Mucosa of rectum (tissue), 2 donors: Measurements from ENCODE around the gene DNPH1.

Source experiments
- H3K27ac ChIP-seq, 2 donors: one replicate each; pipeline ENCODE4 v1.7.0; 2013; ENCODE audit warnings: inconsistent platforms in 2 of 2, low read depth in 2 of 2, low read length in 2 of 2
- H3K27me3 ChIP-seq, 2 donors: one replicate each; pipeline ENCODE4 v1.7.0; 2013; ENCODE audit warnings: low read length in 2 of 2; ENCODE audit not compliant: control insufficient read depth in 2 of 2, insufficient read depth in 2 of 2
- H3K36me3 ChIP-seq, 2 donors: one replicate each; pipeline ENCODE4 v1.7.0; 2013; ENCODE audit warnings: low read length in 2 of 2; ENCODE audit not compliant: control insufficient read depth in 2 of 2, insufficient read depth in 2 of 2
- H3K4me1 ChIP-seq, 2 donors: one replicate each; pipeline ENCODE4 v1.7.0; 2013; ENCODE audit warnings: low read length in 2 of 2, mild to moderate bottlenecking in 1 of 2; ENCODE audit not compliant: control insufficient read depth in 2 of 2, insufficient read depth in 2 of 2
- H3K4me3 ChIP-seq, 2 donors: one replicate each; pipeline ENCODE4 v1.7.0; 2013; ENCODE audit warnings: low read length in 2 of 2
- H3K9ac ChIP-seq, 2 donors: one replicate each; pipeline ENCODE4 v1.7.0; 2013; ENCODE audit warnings: low read length in 2 of 2, low read depth in 1 of 2, mild to moderate bottlenecking in 1 of 2
- H3K9me3 ChIP-seq, 2 donors: one replicate each; pipeline ENCODE4 v1.7.0; 2013; ENCODE audit warnings: low read length in 2 of 2; ENCODE audit not compliant: control insufficient read depth in 2 of 2
- donor health status: healthy.
- donor health status: Normal muscosa, but diverticular disease.

The DNPH1 gene

GRCh38 chr6:43228951-43229802 is at the start of gene DNPH1:
TSS of gene DNPH1 (minus strand) at chr6:43229481. CDS start at chr6:43229456, 25 bp downstream.
- Histone ChIP-seq H3K4me1 (peaks cover 3 to 4% of the 10 kb centered on the region in 2 donors), H3K9me3 (no peaks in the 10 kb centered on the region), H3K9ac (peak within 1 kb of the TSS; percentile 60 to 70), H3K27ac (peak within 1 kb of the TSS; percentile 52 to 61), H3K27me3 (peaks cover 0 to 3% of the 10 kb centered on the region in 2 donors), H3K4me3 (peak within 1 kb of the TSS; percentile 63 to 79), H3K36me3 (peaks cover 2 to 7% of the 10 kb centered on the region in 2 donors)

GRCh38 chr6:43278524-43279078 is 49.3 kb upstream of the DNPH1 start:
- Histone ChIP-seq H3K9ac (peak overlapping the region in 1 of 2 donors; percentile 16), H3K36me3 (no peaks in the 10 kb centered on the region), H3K27ac (peak overlapping the region; percentile 79 to 96), H3K9me3 (no peaks in the 10 kb centered on the region), H3K4me3 (peak overlapping the region in 1 of 2 donors; percentile 20), H3K4me1 (peaks cover 42 to 50% of the 10 kb centered on the region in 2 donors), H3K27me3 (no peaks in the 10 kb centered on the region)

GRCh38 chr6:43277643-43278523 is 48.6 kb upstream of the DNPH1 start:
- H3K27me3 ChIP-seq = no peaks in the 10 kb centered on the region

GRCh38 chr6:43277306-43277642 is 48.0 kb upstream of the DNPH1 start:
- no peaks in the 10 kb centered on the region for H3K27me3 ChIP-seq
- peak overlapping the region; percentile 14 to 56 for H3K9ac ChIP-seq
- H3K36me3 ChIP-seq = no peaks in the 10 kb centered on the region
- H3K9me3 ChIP-seq = no peaks in the 10 kb centered on the region
- H3K4me1 ChIP-seq = peaks cover 42 to 50% of the 10 kb centered on the region in 2 donors
- peak overlapping the region; percentile 79 to 96 for H3K27ac ChIP-seq
- H3K4me3 ChIP-seq = no peak overlapping the region

More at GRCh38 chr6:43277643-43278523, 48.6 kb upstream of the DNPH1 start:
- Histone ChIP-seq H3K4me3 (peak overlapping the region in 1 of 2 donors; percentile 23), H3K36me3 (no peaks in the 10 kb centered on the region), H3K27ac (peak overlapping the region; percentile 79 to 96), H3K4me1 (peaks cover 42 to 50% of the 10 kb centered on the region in 2 donors), H3K9me3 (no peaks in the 10 kb centered on the region), H3K9ac (peak overlapping the region in 1 of 2 donors; percentile 14)

- peak overlapping the region in 1 of 2 donors; percentile 50 for H3K4me3 ChIP-seq
- H3K9me3 ChIP-seq = no peaks in the 10 kb centered on the region
- H3K27me3 ChIP-seq = no peaks in the 10 kb centered on the region
- peaks cover 42 to 50% of the 10 kb centered on the region in 2 donors for H3K4me1 ChIP-seq
- H3K27ac ChIP-seq = peak overlapping the region; percentile 79 to 96
- H3K9ac ChIP-seq = peak overlapping the region; percentile 55 to 56
- no peaks in the 10 kb centered on the region for H3K36me3 ChIP-seq
Observed at GRCh38 chr6:43276577-43277305, 47.5 kb upstream of the DNPH1 start.

- no peaks in the 10 kb centered on the region for H3K9me3 ChIP-seq
- H3K4me1 ChIP-seq = peaks cover 46 to 55% of the 10 kb centered on the region in 2 donors
- peak overlapping the region; percentile 49 to 55 for H3K9ac ChIP-seq
- peak overlapping the region; percentile 79 to 96 for H3K27ac ChIP-seq
- H3K4me3 ChIP-seq = peak overlapping the region in 1 of 2 donors; percentile 50
- H3K27me3 ChIP-seq = no peaks in the 10 kb centered on the region
- no peaks in the 10 kb centered on the region for H3K36me3 ChIP-seq
Observed at GRCh38 chr6:43275801-43276576, 46.7 kb upstream of the DNPH1 start.

GRCh38 chr6:43274916-43275597 is 45.8 kb upstream of the DNPH1 start:
- H3K4me1 ChIP-seq = peaks cover 53 to 64% of the 10 kb centered on the region in 2 donors
- no peaks in the 10 kb centered on the region for H3K9me3 ChIP-seq
- peak overlapping the region; percentile 9 to 57 for H3K9ac ChIP-seq
- H3K4me3 ChIP-seq = peak overlapping the region; percentile 61 to 62
- H3K27me3 ChIP-seq = no peaks in the 10 kb centered on the region
- no peaks in the 10 kb centered on the region for H3K36me3 ChIP-seq
- peak overlapping the region; percentile 79 to 96 for H3K27ac ChIP-seq

GRCh38 chr6:43274127-43274915 is 45.0 kb upstream of the DNPH1 start:
- peak overlapping the region; percentile 61 to 62 for H3K4me3 ChIP-seq
- peak overlapping the region; percentile 9 to 57 for H3K9ac ChIP-seq
- no peaks in the 10 kb centered on the region for H3K36me3 ChIP-seq
- H3K27ac ChIP-seq = peak overlapping the region; percentile 67 to 96
- H3K27me3 ChIP-seq = no peaks in the 10 kb centered on the region
- no peaks in the 10 kb centered on the region for H3K9me3 ChIP-seq
- peaks cover 55 to 69% of the 10 kb centered on the region in 2 donors for H3K4me1 ChIP-seq
